Measurements from ENCODE around the gene OGFR.
"Not testable (repeated sequence)": the region's sequence is repeated elsewhere in the genome, so short reads cannot be mapped to it uniquely, and the experiment has no call there.

OGFR gene

DNA sequence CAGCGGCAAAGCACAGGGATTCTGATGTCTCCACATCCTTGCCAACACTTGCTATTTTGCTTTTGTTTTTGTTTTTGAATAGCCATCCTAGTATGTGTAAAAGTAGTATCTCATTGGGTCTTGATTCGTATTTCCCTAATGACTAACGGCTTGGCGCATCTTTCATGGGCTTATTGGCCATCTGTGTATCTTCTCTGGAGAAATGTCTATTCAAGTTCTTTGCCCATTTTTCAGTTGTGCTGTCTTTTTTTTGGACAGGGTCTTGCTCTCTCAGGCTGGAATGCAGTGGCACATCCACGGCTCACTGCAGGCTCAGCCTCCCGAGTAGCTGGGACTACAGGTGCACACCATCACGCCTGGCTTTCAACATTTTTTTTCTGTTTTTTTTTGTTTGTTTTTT, 39.5 kb downstream of the OGFR start:
- DNase-seq, result no peak

DNA sequence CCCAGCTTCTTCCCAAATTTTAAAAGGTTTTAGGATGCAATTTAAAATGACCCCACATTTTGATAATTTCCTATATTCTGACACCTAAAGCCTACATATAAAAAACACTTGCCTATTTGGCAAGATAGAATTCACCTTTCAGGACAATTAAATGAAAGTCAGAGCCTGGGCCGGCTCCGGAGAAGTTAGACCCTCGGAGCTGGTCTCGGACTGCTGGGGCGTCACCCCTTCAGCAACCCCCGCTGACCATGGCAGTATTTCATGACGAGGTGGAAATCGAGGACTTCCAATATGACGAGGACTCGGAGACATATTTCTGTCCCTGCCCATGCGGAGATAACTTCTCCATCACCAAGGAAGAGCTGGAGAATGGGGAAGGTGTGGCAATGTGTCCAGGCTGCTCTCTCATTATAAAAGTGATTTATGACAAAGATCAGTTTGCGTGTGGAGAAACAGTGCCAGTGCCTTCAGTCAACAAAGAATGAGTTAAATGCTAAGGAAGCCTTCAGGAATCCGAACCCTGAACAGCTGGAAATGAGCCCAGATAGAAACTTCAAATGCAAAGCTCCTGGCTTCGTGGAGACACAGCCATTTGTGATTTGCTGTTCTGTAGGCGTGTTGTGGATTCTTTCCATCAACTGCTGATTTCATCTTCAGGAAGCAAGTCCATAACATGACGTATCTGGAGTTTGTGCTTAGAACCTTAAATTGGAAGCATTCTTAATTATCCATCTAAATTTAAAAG, 41.0 kb downstream of the OGFR start:
- no peak for DNase-seq

- DNase-seq, result no peak
Measured at GRCh38 chr20:62846166-62846890, 41.7 kb downstream of the OGFR start.

DNA sequence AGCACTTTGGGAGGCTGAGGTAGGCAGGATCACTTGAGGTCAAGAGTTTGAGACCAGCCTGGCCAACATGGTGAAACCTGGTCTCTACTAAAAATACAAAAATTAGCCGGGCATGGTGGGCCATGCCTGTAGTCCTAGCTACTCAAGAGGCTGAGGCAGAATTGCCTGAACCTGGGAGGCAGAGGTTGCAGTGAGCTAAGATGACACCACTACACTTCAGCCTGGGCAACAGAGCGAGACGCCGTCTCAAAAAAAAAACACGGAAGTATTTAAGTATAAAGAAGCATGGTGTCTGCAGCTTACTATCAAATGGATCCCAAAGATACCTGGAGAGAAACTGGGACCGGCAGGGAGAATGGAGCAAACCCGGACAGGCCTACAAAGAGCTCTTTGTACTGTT, 44.3 kb downstream of the OGFR start:
- DNase-seq, result not testable (repeated sequence)

DNA sequence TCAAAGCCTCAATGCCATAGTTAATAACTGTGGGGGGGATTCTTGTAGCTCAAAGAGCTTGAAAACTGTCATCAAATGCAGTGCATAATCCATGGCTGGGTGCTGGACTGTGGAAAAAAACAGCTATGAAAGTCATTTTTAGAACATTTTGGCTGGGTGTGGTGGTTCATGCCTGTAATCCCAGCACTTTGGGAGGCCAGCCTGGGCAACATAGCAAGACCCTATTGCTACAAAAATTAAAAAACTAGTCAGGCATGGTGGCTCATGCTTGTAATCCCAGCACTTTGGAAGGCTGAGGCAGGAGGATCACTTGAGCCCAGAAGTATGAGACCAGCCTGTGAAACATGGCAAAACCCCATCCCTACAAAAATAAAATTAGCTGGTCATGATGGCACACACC, 44.8 kb downstream of the OGFR start:
- DNase-seq, result no peak

GRCh38 chr20:62850333-62850974, 45.8 kb downstream of the OGFR start:
- no peak for DNase-seq

- DNase-seq, result no peak
Measured at GRCh38 chr20:62852196-62852595, 47.6 kb downstream of the OGFR start.

DNA sequence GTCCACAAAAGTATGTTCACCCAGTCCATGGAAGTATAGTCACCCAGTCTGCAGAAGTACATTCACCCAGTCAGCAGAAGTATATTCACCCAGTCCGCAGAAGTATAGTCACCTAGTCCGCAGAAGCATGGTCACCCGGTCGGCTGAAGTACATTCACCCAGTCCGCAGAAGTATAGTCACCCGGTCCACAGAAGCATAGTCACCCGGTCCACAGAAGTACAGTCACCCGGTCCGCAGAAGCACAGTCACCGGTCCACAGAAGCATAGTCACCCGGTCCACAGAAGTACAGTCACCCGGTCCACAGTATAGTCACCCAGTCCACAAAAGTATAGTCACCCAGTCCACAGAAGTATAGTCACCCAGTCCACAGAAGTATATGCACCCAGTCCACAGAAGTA, 48.2 kb downstream of the OGFR start:
- DNase-seq, result no peak

- DNase-seq, result not testable (repeated sequence)
Measured at GRCh38 chr20:62853304-62853703, 48.7 kb downstream of the OGFR start.

- no peak for DNase-seq
Measured at GRCh38 chr20:62854121-62854520, 49.5 kb downstream of the OGFR start.

- no peak for DNase-seq
Measured at GRCh38 chr20:62855120-62855519, 50.5 kb downstream of the OGFR start.

DNA sequence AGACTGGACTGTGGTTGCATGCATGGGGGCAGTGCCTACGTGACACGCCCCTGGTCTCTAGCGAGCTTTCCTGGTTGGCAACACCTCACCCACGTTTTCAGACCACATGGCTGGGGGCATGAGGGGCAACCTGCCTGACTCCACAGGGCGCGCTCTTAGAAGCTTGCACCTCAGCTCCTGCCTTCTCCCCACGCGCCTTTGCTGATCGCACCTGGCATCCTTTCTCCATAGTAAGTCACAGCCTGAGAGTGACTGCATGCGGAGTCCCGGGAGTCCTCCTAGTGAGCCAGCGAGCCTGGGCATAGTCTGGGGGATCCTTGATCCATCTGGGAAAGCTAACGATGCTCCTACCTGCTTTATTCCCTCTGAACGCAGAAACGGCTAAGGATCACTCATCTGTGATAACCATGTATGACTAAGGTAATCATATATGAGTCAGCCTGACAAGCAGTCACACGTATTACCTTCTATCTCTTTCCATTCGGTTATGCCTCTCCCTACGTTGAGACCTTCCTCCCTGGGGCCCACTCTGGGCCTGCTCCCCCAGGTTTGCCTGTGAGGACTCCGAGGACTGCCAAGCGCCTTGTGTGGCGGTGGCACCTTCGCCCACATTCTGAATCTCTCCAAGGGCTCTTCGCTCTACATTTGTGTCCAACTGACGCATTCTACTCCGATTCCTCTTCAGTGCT, 52.4 kb downstream of the OGFR start:
- DNase-seq, result no peak

DNA sequence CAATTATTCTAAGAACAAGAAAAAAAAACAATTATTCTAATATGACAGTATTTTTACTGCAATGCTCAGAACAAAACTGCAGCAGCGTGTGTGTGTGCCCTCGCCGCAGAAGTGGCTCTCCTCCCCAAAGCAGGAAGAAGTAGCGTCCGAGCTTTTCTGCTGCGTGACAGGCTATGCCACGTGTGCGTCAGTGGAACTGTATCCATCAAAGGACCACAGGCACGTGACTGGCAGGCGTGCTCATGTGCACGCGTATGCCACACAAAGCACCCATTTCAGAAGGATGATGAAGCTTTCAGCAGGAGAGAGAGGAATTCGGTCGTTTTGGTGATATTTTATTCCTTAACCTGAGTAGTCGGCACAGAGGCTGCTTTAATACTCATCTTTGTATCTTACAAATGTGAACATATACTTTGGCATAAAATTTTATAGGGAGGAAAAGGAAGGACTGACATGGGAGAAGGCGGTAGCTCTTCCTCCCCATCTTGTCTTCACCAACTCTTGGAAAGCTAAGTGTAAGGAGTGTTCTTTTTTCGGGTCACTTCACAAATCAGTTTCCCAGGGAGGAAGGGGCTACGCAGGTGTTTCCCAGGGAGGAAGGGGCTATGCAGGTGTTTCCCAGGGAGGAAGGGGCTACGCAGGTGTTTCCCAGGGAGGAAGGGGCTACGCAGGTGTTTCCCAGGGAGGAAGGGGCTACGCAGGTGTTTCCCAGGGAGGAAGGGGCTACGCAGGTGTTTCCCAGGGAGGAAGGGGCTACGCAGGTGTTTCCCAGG, 53.6 kb downstream of the OGFR start:
- no peak for DNase-seq

DNA sequence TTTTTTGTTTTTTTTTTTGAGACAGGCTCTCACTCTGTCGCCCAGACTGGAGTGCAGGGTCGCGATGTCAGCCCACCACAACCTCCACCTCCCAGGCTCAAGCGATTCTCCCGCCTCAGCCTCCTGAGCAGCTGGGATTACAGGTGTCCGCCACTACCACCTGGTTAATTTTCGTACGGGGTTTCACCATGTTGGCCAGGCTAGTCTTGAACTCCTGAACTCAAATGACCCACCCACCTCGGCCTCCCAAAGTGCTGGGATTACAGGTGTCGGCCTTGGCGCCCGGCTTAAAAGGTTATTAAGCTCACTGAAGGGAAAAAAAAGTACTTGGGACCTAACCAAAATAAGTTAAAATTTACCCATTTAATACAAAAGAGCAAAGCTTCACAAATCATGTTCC, 55.1 kb downstream of the OGFR start:
- no peak for DNase-seq

GRCh38 chr20:62860391-62860923, 55.8 kb downstream of the OGFR start:
- no peak for DNase-seq

- DNase-seq, result peak; percentile 56
Measured at GRCh38 chr20:62860924-62861691, 56.5 kb downstream of the OGFR start.

DNA sequence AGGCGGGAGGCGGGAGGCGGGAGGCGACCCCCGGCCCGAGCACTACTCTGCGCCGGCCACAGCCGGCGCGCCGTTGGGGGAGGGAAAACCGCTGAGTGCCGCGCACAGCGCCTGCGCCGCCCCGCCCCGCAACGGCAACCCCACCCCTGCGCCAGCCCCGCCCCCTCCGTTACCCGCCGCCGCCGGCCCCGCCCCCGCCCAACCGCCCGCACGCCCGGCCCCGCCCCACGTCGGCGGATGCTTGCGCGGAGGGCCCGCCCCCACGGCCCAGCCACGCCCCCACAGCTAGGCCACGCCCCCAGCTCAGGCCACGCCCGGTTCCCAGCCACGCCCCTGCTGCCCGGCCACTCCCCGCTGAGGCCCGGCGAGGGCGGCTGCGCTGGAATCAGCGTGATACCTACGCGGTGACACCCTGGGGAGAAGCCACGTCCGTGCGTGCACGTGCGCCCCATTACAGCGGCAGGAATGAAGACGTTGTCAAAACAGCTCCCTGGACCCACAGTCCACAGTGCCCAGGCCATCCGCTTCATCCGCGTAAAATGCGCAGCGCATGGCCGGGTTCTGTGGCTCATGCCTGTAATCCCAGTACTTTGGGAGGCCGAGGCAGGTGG, 57.2 kb downstream of the OGFR start, which contains the start of gene TCFL5:
Gene TCFL5, minus strand, starts transcription at position 97 of the 611 bp plus-strand sequence. CDS start 152 bp downstream, outside the sequence.
- DNase-seq, result peak; percentile 82
